GM18499 (cell line): ENCODE results near the gene PLD6.
"Not testable (repeated sequence)": the region's sequence is repeated elsewhere in the genome, so short reads cannot be mapped to it uniquely, and the experiment has no call there.

ENCODE experiments used
- ATAC-seq: cut with Tn5 transposase; IDR thresholded peaks from one replicate; pipeline ENCODE4 v1.9.1; 2021; ENCODE audit warnings: moderate number of reproducible peaks; ENCODE audit not compliant: insufficient read depth, unreplicated experiment

PLD6 gene, protein sequence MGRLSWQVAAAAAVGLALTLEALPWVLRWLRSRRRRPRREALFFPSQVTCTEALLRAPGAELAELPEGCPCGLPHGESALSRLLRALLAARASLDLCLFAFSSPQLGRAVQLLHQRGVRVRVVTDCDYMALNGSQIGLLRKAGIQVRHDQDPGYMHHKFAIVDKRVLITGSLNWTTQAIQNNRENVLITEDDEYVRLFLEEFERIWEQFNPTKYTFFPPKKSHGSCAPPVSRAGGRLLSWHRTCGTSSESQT

GRCh38 chr17:17206124-17206912 is at the start of gene PLD6:
PLD6 (minus strand) TSS chr17:17206333; CDS start chr17:17206286, 47 bp downstream.
- no peak for ATAC-seq

DNA sequence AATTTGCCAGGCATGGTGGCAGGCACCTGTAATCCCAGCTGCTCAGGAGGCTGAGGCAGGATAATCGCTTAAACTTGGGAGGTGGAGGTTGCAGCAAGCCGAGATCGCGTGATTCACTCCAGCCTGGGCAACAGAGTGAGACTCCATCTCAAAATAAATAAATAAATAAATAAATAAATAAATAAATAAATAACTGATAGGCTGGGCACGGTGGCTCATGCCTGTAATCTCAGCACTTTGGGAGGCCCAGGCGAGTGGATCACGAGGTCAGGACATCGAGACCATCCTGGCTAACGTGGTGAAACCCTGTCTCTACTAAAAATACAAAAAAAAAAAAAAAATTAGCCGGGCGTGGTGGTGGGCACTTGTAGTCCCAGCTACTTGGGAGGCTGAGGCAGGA is 49.6 kb upstream of the PLD6 start:
- not testable (repeated sequence) for ATAC-seq

GRCh38 chr17:17254036-17254435 is 47.9 kb upstream of the PLD6 start:
- ATAC-seq = no peak

- ATAC-seq = no peak
These were observed 47.3 kb upstream of the PLD6 start for GRCh38 chr17:17253406-17253805.

DNA sequence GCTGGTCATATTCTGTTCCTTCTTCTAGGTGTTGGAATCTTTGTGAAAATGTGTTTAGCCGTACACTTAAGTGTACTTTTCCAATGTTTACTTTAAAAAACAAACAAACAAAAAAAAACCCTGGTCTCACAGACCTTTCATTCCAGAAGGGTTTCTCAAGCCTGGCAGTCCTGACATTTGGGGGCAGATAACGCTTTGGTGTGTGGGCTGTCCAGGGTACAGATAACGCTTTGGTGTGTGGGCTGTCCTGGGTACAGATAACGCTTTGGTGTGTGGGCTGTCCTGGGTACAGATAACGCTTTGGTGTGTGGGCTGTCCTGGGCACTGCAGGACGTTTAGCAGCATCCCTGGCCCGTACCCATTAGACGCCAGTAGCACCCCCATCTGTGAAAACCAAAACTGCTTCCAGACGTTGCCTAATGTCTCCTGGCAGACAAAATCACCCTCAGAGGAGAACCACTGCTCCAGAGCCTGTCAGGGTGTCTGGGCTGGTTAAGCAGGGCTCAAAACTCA is 46.1 kb upstream of the PLD6 start:
- no peak for ATAC-seq

GRCh38 chr17:17246879-17247278 is 40.7 kb upstream of the PLD6 start:
- ATAC-seq = no peak

DNA sequence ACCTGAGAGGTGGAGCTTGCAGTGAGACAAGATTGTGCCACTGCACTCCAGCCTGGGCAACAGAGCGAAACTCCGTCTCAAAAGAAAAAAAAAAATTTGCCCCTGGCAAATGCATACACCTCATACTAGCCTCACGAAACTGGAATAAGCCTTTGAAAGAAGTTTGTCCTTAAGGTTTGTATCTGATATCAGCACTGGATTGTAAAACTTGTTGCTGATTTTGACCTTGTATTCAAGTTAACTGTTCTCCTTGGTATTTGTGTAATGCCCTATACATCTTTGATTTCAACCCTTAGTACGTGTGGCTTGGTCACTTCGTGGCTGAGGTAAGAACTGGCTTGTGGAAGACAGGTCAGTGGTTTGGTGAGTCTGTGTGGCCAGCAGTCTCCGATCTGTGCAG is 37.0 kb upstream of the PLD6 start:
- ATAC-seq = no peak

- ATAC-seq = no peak
These were observed 36.1 kb upstream of the PLD6 start for GRCh38 chr17:17242246-17242645.

GRCh38 chr17:17241656-17242055 is 35.5 kb upstream of the PLD6 start:
- ATAC-seq = no peak

GRCh38 chr17:17239832-17240231 is 33.7 kb upstream of the PLD6 start:
- no peak for ATAC-seq

GRCh38 chr17:17237026-17237799 is 31.1 kb upstream of the PLD6 start, which contains the start of gene FLCN:
FLCN (minus strand) TSS chr17:17237168; CDS start chr17:17228137, 9,031 bp downstream.
- peak; percentile 40 for ATAC-seq

- ATAC-seq = peak; percentile 3
These were observed 30.3 kb upstream of the PLD6 start for GRCh38 chr17:17236295-17237025.

- ATAC-seq = no peak
These were observed 29.4 kb upstream of the PLD6 start for GRCh38 chr17:17235212-17236174.

DNA sequence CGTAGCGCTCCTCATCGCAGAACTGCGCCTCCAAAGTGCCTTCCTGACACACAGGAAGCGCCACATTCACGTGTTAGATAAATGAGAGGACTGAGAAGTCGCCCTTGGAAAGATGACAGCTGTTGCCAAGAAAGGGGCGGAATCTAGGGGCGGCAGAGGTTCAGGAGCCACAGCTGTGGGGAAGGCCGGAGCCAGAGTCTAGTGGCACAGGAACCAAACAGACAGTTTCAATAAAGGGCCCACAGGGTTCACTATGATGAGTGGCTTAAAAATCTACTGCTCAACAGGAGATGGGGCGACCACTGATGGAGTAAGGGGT is 26.1 kb upstream of the PLD6 start:
- ATAC-seq = no peak

DNA sequence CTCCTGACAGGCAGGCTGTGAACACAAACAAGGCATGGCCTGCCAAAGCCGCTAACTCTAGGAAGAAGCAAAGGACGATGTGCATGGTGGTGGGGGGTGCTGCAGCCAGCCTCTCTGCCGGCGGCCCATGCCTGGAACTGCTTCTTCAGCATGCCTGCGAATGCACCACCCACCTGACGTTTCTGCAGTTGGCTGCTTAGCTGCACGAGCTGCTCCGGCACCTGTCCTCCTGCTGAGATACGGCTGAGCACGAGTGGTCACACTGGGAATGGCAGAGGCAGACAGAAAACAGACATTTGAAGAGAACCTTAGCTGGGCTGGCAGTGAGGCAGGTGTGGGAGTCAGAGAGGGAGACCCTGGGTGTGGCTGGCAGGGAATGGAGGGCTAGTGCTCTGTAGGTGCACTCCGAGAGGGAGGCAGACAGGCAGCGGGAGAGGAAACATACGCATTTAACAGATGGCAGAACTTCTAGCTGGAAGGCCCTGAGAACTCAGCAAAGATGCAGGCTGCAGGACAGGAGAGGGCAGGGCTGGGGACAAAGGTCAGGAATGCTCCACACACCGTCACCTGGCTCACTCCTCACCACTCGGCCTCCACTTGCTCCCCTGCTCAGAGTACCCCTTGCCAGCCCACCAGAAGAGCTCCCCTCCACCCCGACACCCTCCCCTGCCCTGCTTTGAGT is 25.6 kb upstream of the PLD6 start:
- ATAC-seq = no peak

GRCh38 chr17:17229416-17230384 is 23.6 kb upstream of the PLD6 start:
- ATAC-seq = no peak

- ATAC-seq = no peak
These were observed 22.6 kb upstream of the PLD6 start for GRCh38 chr17:17228521-17229279.
